ENCODE measurements around the gene DAB2IP.

The DAB2IP gene

GRCh38 chr9:121636341-121636865 lies 15.0 kb upstream of the DAB2IP start:
- H3K4me2 ChIP-seq (ENCODE audit: low read length): no peak overlapping the region
- H3K9me2 ChIP-seq (replicated peaks; ENCODE audit: control insufficient read depth, low read length): no peaks in the 10 kb centered on the region
- no peak overlapping the region for H3K27ac ChIP-seq (ENCODE audit: low read depth, low read length)
- no peaks in the 10 kb centered on the region for H3K36me3 ChIP-seq (ENCODE audit: control insufficient read depth, low read length)
- no peak overlapping the region for H3K4me3 ChIP-seq (ENCODE audit: low read length)
- H3K9me3 ChIP-seq (ENCODE audit: control insufficient read depth, insufficient read depth, low read length): no peaks in the 10 kb centered on the region
- no peaks in the 10 kb centered on the region for H3K27me3 ChIP-seq (ENCODE audit: control insufficient read depth, low read length)
- no peaks in the 10 kb centered on the region for H3F3A ChIP-seq (ENCODE audit: control insufficient read depth, insufficient read depth)
- H4K20me1 ChIP-seq (ENCODE audit: control insufficient read depth, insufficient read depth, low read depth, low read length): no peaks in the 10 kb centered on the region
- peaks cover 16% of the 10 kb centered on the region for H3K4me1 ChIP-seq (ENCODE audit: control insufficient read depth, low read length)
- TF ChIP-seq EZH2phosphoT487 (IDR thresholded peaks at IDR 0.05; ENCODE audit: borderline replicate concordance, low read length) (no peak), CTCF (IDR thresholded peaks at IDR 0.05; ENCODE audit: low read depth, low read length, poor library complexity, severe bottlenecking) (no peak)
- H3K79me2 ChIP-seq (ENCODE audit: control insufficient read depth, low read length): no peaks in the 10 kb centered on the region

- Histone ChIP-seq H3K27ac (ENCODE audit: low read depth, low read length) (no peak overlapping the region), H3K4me3 (ENCODE audit: low read length) (no peak overlapping the region), H3K4me2 (ENCODE audit: low read length) (no peak overlapping the region)
Observed at GRCh38 chr9:121636978-121637712, 14.3 kb upstream of the DAB2IP start.

GRCh38 chr9:121637713-121638220 lies 13.7 kb upstream of the DAB2IP start:
- H3K36me3 ChIP-seq (ENCODE audit: control insufficient read depth, low read length): no peaks in the 10 kb centered on the region
- TF ChIP-seq EZH2phosphoT487 (IDR thresholded peaks at IDR 0.05; ENCODE audit: borderline replicate concordance, low read length): no peak
- no peak for TF ChIP-seq CTCF (IDR thresholded peaks at IDR 0.05; ENCODE audit: low read depth, low read length, poor library complexity, severe bottlenecking)
- peaks cover 16% of the 10 kb centered on the region for H3K4me1 ChIP-seq (ENCODE audit: control insufficient read depth, low read length)
- H3K9me3 ChIP-seq (ENCODE audit: control insufficient read depth, insufficient read depth, low read length): no peaks in the 10 kb centered on the region
- no peaks in the 10 kb centered on the region for H3K9me2 ChIP-seq (replicated peaks; ENCODE audit: control insufficient read depth, low read length)
- H3F3A ChIP-seq (ENCODE audit: control insufficient read depth, insufficient read depth): no peaks in the 10 kb centered on the region
- H3K4me2 ChIP-seq (ENCODE audit: low read length): no peak overlapping the region
- no peak overlapping the region for H3K27ac ChIP-seq (ENCODE audit: low read depth, low read length)
- H3K27me3 ChIP-seq (ENCODE audit: control insufficient read depth, low read length): no peaks in the 10 kb centered on the region
- H4K20me1 ChIP-seq (ENCODE audit: control insufficient read depth, insufficient read depth, low read depth, low read length): no peaks in the 10 kb centered on the region
- H3K4me3 ChIP-seq (ENCODE audit: low read length): no peak overlapping the region
- no peaks in the 10 kb centered on the region for H3K79me2 ChIP-seq (ENCODE audit: control insufficient read depth, low read length)

More at GRCh38 chr9:121636978-121637712, 14.3 kb upstream of the DAB2IP start:
- Histone ChIP-seq H3K27me3 (ENCODE audit: control insufficient read depth, low read length) (no peaks in the 10 kb centered on the region), H3K9me2 (replicated peaks; ENCODE audit: control insufficient read depth, low read length) (no peaks in the 10 kb centered on the region), H3K9me3 (ENCODE audit: control insufficient read depth, insufficient read depth, low read length) (no peaks in the 10 kb centered on the region), H3F3A (ENCODE audit: control insufficient read depth, insufficient read depth) (no peaks in the 10 kb centered on the region), H3K79me2 (ENCODE audit: control insufficient read depth, low read length) (no peaks in the 10 kb centered on the region), H4K20me1 (ENCODE audit: control insufficient read depth, insufficient read depth, low read depth, low read length) (no peaks in the 10 kb centered on the region), H3K36me3 (ENCODE audit: control insufficient read depth, low read length) (no peaks in the 10 kb centered on the region), H3K4me1 (ENCODE audit: control insufficient read depth, low read length) (peaks cover 16% of the 10 kb centered on the region)
- TF ChIP-seq CTCF (IDR thresholded peaks at IDR 0.05; ENCODE audit: low read depth, low read length, poor library complexity, severe bottlenecking): no peak
- no peak for TF ChIP-seq EZH2phosphoT487 (IDR thresholded peaks at IDR 0.05; ENCODE audit: borderline replicate concordance, low read length)
